T-cell (primary cell): Measurements from ENCODE around the gene FOXJ2. TPM values are rescaled to one million over a fixed set of nuclear protein-coding genes. Genes with fewer than 3 reads are reported as not detected.

Source experiments
- ATAC-seq, 4 experiments: fragments of 200-7000 bp in 3 of 4; fragments of 150-1000 bp in 1 of 4; cut with Tn5 transposase; replicated peaks in 1 of 4; 1 replicate in 3 of 4; 2 replicates in 1 of 4; pipeline ENCODE4 v1.10.0; 2021; ENCODE audit warnings: moderate library complexity in 3 of 4, mild to moderate bottlenecking in 2 of 4, moderate number of reproducible peaks in 1 of 4
- CTCF ChIA-PET, 2 donors: fragments of 300-600 bp; sonication (Branson Sonifier 250); formaldehyde crosslinking; loops; one replicate each; lab custom pipeline; 2022; ENCODE audit warnings: antibody characterized with exemption in 2 of 2; lab: Charles Lee
- POLR2A ChIA-PET, 2 donors: fragments of 300-600 bp; sonication (Branson Sonifier 250); formaldehyde crosslinking; loops; one replicate each; lab custom pipeline; 2022; ENCODE audit warnings: antibody characterized with exemption in 2 of 2; lab: Charles Lee
- DNase-seq, 35 experiments: peaks; one replicate each; pipeline versions ENCODE4 v3.0.0 to v3.0.0-alpha.2; 2013 to 2023
- H3K27ac ChIP-seq: one replicate; pipeline ENCODE4 v1.5.1; 2013; ENCODE audit warnings: low read length
- H3K27me3 ChIP-seq, 2 experiments: replicated peaks in 1 of 2; 1 replicate in 1 of 2; 2 replicates in 1 of 2; pipeline versions ENCODE4 v1.6.1 to v1.7.0; 2013; ENCODE audit warnings: low read length in 1 of 2, mixed read lengths in 1 of 2; ENCODE audit not compliant: control insufficient read depth in 2 of 2, insufficient read depth in 2 of 2; ENCODE audit errors: extremely low read depth in 1 of 2
- H3K36me3 ChIP-seq, 2 donors: 1 replicate in 1 of 2; 2 replicates in 1 of 2; pipeline versions ENCODE4 v1.6.1 to v1.7.0; 2013; ENCODE audit warnings: low read length in 1 of 2; ENCODE audit not compliant: control insufficient read depth in 2 of 2, insufficient read depth in 1 of 2; ENCODE audit errors: extremely low read depth in 1 of 2
- H3K4me1 ChIP-seq, 2 experiments: 1 replicate in 1 of 2; 2 replicates in 1 of 2; pipeline versions ENCODE4 v1.6.1 to v1.7.0; 2013; ENCODE audit warnings: low read length in 2 of 2, mixed read lengths in 1 of 2; ENCODE audit not compliant: insufficient read depth in 2 of 2, control insufficient read depth in 1 of 2; ENCODE audit errors: extremely low read depth in 1 of 2
- H3K4me3 ChIP-seq, 2 donors: 1 replicate in 1 of 2; 2 replicates in 1 of 2; pipeline versions ENCODE4 v1.5.1 to v1.7.0; 2013; ENCODE audit warnings: mild to moderate bottlenecking in 2 of 2, low read length in 1 of 2, moderate library complexity in 1 of 2; ENCODE audit not compliant: control insufficient read depth in 1 of 2; ENCODE audit errors: extremely low read depth in 1 of 2
- H3K9me3 ChIP-seq: 2 replicates; pipeline ENCODE4 v1.7.0; 2013
- H3K27ac Mint-ChIP-seq, 2 donors: one replicate each; pipeline ENCODE4 v1.8.0; 2020 to 2021; ENCODE audit warnings: mild to moderate bottlenecking in 2 of 2, mixed read lengths in 2 of 2
- H3K27me3 Mint-ChIP-seq, 2 donors: one replicate each; pipeline ENCODE4 v1.8.0; 2021 to 2022; ENCODE audit warnings: mixed read lengths in 2 of 2
- H3K36me3 Mint-ChIP-seq: one replicate; pipeline ENCODE4 v1.8.0; 2021; ENCODE audit warnings: mixed read lengths
- H3K4me1 Mint-ChIP-seq, 3 donors: one replicate each; pipeline ENCODE4 v1.8.0; 2020 to 2022; ENCODE audit warnings: mixed read lengths in 3 of 3, mild to moderate bottlenecking in 1 of 3
- H3K4me3 Mint-ChIP-seq, 3 donors: one replicate each; pipeline ENCODE4 v1.8.0; 2020 to 2022; ENCODE audit warnings: mild to moderate bottlenecking in 3 of 3, mixed read lengths in 3 of 3, moderate library complexity in 3 of 3
- H3K9me3 Mint-ChIP-seq, 3 donors: one replicate each; pipeline ENCODE4 v1.8.0; 2020 to 2022; ENCODE audit warnings: mixed read lengths in 3 of 3
- WGBS: methylation state at CpG from one replicate; pipeline ENCODE4 v1.1.5; 2013; ENCODE audit warnings: missing lambda C conversion rate; ENCODE audit not compliant: insufficient coverage; 5-methylcytosine and 5-hydroxymethylcytosine counted together
- total RNA-seq, 35 experiments: library from RNA in 6 of 35; stranded (reverse) in 6 of 35; fragments of 120-200 nt in 1 of 35; gene quantifications; one replicate each; pipeline versions ENCODE4 v1.2.1 to v1.2.4 and lab custom pipeline; 2013 to 2026

FOXJ2 gene
- total RNA-seq, 5 donors from 2014 or later (not counting 1 experiment from before 2014, with no cell fraction given): 24.5 to 31.9 (median 28.2) TPM

GRCh38 chr12:8048906-8049305 is 16.4 kb downstream of the FOXJ2 start:
- Histone ChIP-seq H3K27ac (no peak overlapping the region), H3K4me3 (no peak overlapping the region), H3K36me3 (peaks cover 15 to 91% of the 10 kb centered on the region in 2 donors), H3K27me3 (no peaks in the 10 kb centered on the region), H3K4me1 (no peaks in the 10 kb centered on the region), H3K9me3 (no peaks in the 10 kb centered on the region)
- Mint-ChIP-seq H3K9me3 (no peaks in the 10 kb centered on the region), H3K4me3 (no peak overlapping the region), H3K4me1 (peaks cover 8 to 10% (median 10%) of the 10 kb centered on the region in 3 donors), H3K27me3 (no peaks in the 10 kb centered on the region), H3K36me3 (peaks cover 71% of the 10 kb centered on the region), H3K27ac (no peak overlapping the region)
- DNase-seq (no peak), ATAC-seq (no peak)
- WGBS: 38% methylated on average over 2 of the region's 4 CpGs
- CTCF ChIA-PET: interaction anchor here (0.5 to 3.1 kb wide), 5 partner anchors 29 to 177 kb away, joined by 3 to 21 read pairs (median 8); no protein-coding TSS in a partner anchor
- POLR2A ChIA-PET: interaction anchor here (0.5 to 0.6 kb wide), 3 partner anchors 34 to 121 kb away, joined by 3 to 7 read pairs (median 3); no protein-coding TSS in a partner anchor

GRCh38 chr12:8050600-8051250 is 18.2 kb downstream of the FOXJ2 start:
- H3K27ac ChIP-seq: no peak overlapping the region
- H3K36me3 Mint-ChIP-seq: peaks cover 75% of the 10 kb centered on the region
- POLR2A ChIA-PET: interaction anchor here (0.6 to 1.1 kb wide), 4 partner anchors 23 to 114 kb away, joined by 3 to 8 read pairs (median 5); no protein-coding TSS in a partner anchor

GRCh38 chr12:8052679-8053078 is 20.2 kb downstream of the FOXJ2 start:
- no peaks in the 10 kb centered on the region for H3K4me1 ChIP-seq
- DNase-seq: peak in 1 of 35 experiments; percentile 27
- CTCF ChIA-PET: no interaction called here
- H3K9me3 ChIP-seq: no peaks in the 10 kb centered on the region
- H3K9me3 Mint-ChIP-seq: no peaks in the 10 kb centered on the region
- WGBS: 100% methylated on average over 2 of the region's 7 CpGs
- H3K27me3 Mint-ChIP-seq: no peaks in the 10 kb centered on the region
- H3K36me3 Mint-ChIP-seq: peaks cover 61% of the 10 kb centered on the region
- H3K27ac Mint-ChIP-seq: no peak overlapping the region
- no peak overlapping the region for H3K27ac ChIP-seq
- H3K27me3 ChIP-seq: no peaks in the 10 kb centered on the region
- no peak for ATAC-seq
- H3K4me3 Mint-ChIP-seq: no peak overlapping the region
- H3K4me3 ChIP-seq: no peak overlapping the region
- POLR2A ChIA-PET: no interaction called here
- H3K36me3 ChIP-seq: peaks cover 5 to 70% of the 10 kb centered on the region in 2 donors
- H3K4me1 Mint-ChIP-seq: no peaks in the 10 kb centered on the region

More at GRCh38 chr12:8050600-8051250, 18.2 kb downstream of the FOXJ2 start:
- ATAC-seq: no peak
- Histone ChIP-seq H3K4me3 (no peak overlapping the region), H3K36me3 (peaks cover 9 to 88% of the 10 kb centered on the region in 2 donors), H3K4me1 (no peaks in the 10 kb centered on the region), H3K9me3 (no peaks in the 10 kb centered on the region), H3K27me3 (no peaks in the 10 kb centered on the region)
- CTCF ChIA-PET: interaction anchor here (0.6 to 3.1 kb wide), 3 partner anchors 10 to 27 kb away, joined by 3 to 21 read pairs (median 15); no protein-coding TSS in a partner anchor
- H3K27me3 Mint-ChIP-seq: no peaks in the 10 kb centered on the region
- 90% methylated on average over 2 of the region's 7 CpGs for WGBS
- H3K4me1 Mint-ChIP-seq: peaks cover 5 to 10% (median 10%) of the 10 kb centered on the region in 3 donors
- no peak for DNase-seq
- H3K27ac Mint-ChIP-seq: no peak overlapping the region
- H3K4me3 Mint-ChIP-seq: no peak overlapping the region
- no peaks in the 10 kb centered on the region for H3K9me3 Mint-ChIP-seq

- H3K4me3 ChIP-seq: no peak overlapping the region
- WGBS: no CpG with 5 or more reads among the region's 2 CpGs
- POLR2A ChIA-PET: no interaction called here
- H3K27ac ChIP-seq: no peak overlapping the region
- H3K9me3 Mint-ChIP-seq: no peaks in the 10 kb centered on the region
- H3K27ac Mint-ChIP-seq: no peak overlapping the region
- peaks cover 45% of the 10 kb centered on the region for H3K36me3 Mint-ChIP-seq
- no peaks in the 10 kb centered on the region for H3K4me1 ChIP-seq
- DNase-seq (no peak), ATAC-seq (no peak)
- peaks cover 0 to 3% (median 0%) of the 10 kb centered on the region in 3 donors for H3K4me1 Mint-ChIP-seq
- no peak overlapping the region for H3K4me3 Mint-ChIP-seq
- peaks cover 5 to 52% of the 10 kb centered on the region in 2 donors for H3K36me3 ChIP-seq
- CTCF ChIA-PET: interaction anchor here in 1 of 2 donors (1.0 to 3.2 kb wide), 2 partner anchors 9 to 23 kb away, joined by 3 to 12 read pairs; no protein-coding TSS in a partner anchor
- no peaks in the 10 kb centered on the region for H3K9me3 ChIP-seq
- no peaks in the 10 kb centered on the region for H3K27me3 ChIP-seq
- H3K27me3 Mint-ChIP-seq: no peaks in the 10 kb centered on the region
Observed at GRCh38 chr12:8054816-8055215, 22.3 kb downstream of the FOXJ2 start.

GRCh38 chr12:8057306-8057705 is 24.8 kb downstream of the FOXJ2 start:
- Histone ChIP-seq H3K27me3 (no peaks in the 10 kb centered on the region), H3K4me1 (no peaks in the 10 kb centered on the region), H3K4me3 (no peak overlapping the region), H3K27ac (no peak overlapping the region), H3K9me3 (no peaks in the 10 kb centered on the region), H3K36me3 (peaks cover 4 to 31% of the 10 kb centered on the region in 2 donors)
- POLR2A ChIA-PET: no interaction called here
- DNase-seq (no peak), ATAC-seq (no peak)
- no CpG with 5 or more reads among the region's 2 CpGs for WGBS
- Mint-ChIP-seq H3K27me3 (no peaks in the 10 kb centered on the region), H3K4me3 (no peak overlapping the region), H3K27ac (no peak overlapping the region), H3K36me3 (peaks cover 33% of the 10 kb centered on the region), H3K4me1 (peaks cover 0 to 3% (median 0%) of the 10 kb centered on the region in 3 donors), H3K9me3 (no peaks in the 10 kb centered on the region)
- CTCF ChIA-PET: interaction anchor here in 1 of 2 donors (0.5 kb wide), 1 partner anchor 84 kb away, joined by 4 read pairs; no protein-coding TSS in a partner anchor

- Mint-ChIP-seq H3K4me1 (peaks cover 0 to 3% (median 0%) of the 10 kb centered on the region in 3 donors), H3K36me3 (peaks cover 28% of the 10 kb centered on the region), H3K27ac (peak overlapping the region in 1 of 2 donors; percentile 1), H3K4me3 (no peak overlapping the region), H3K27me3 (no peaks in the 10 kb centered on the region), H3K9me3 (no peaks in the 10 kb centered on the region)
- H3K36me3 ChIP-seq: peaks cover 0 to 26% of the 10 kb centered on the region in 2 donors
- no peak overlapping the region for H3K4me3 ChIP-seq
- no peaks in the 10 kb centered on the region for H3K27me3 ChIP-seq
- no peaks in the 10 kb centered on the region for H3K9me3 ChIP-seq
- ChIA-PET POLR2A (no interaction called here), CTCF (no interaction called here)
- DNase-seq: no peak
- H3K27ac ChIP-seq: no peak overlapping the region
- no CpG with 5 or more reads among the region's 4 CpGs for WGBS
- no peak for ATAC-seq
- no peaks in the 10 kb centered on the region for H3K4me1 ChIP-seq
Observed at GRCh38 chr12:8057839-8058238, 25.3 kb downstream of the FOXJ2 start.
